WTC11 (cell line): Measurements from ENCODE around the gene ZNF609. TPM values are rescaled to one million over a fixed set of nuclear protein-coding genes. Genes with fewer than 3 reads are reported as not detected.
"Not testable (repeated sequence)": the region's sequence is repeated elsewhere in the genome, so short reads cannot be mapped to it uniquely, and the experiment has no call there.

Experiments
- ATAC-seq: fragments of 200-7000 bp; cut with Tn5 transposase; 2 replicates; pipeline ENCODE4 v1.10.0; 2021; ENCODE audit warnings: mild to moderate bottlenecking, moderate library complexity
- CTCF ChIA-PET: fragments of 300-600 bp; sonication (Branson Sonifier 250); formaldehyde crosslinking; loops from one replicate; lab custom pipeline; 2021; ENCODE audit warnings: antibody characterized with exemption; lab: Charles Lee
- POLR2A ChIA-PET: fragments of 350-600 bp; sonication (Branson Sonifier 250); formaldehyde crosslinking; loops from one replicate; lab custom pipeline; 2021; ENCODE audit warnings: antibody characterized with exemption; lab: Charles Lee
- DNase-seq: peaks from one replicate; pipeline ENCODE4 v3.0.0; 2021; ENCODE audit warnings: low spot score
- H3K27ac Mint-ChIP-seq: 2 replicates; pipeline ENCODE4 v1.8.0; 2021; ENCODE audit warnings: mixed read lengths
- H3K27me3 Mint-ChIP-seq: 2 replicates; pipeline ENCODE4 v1.8.0; 2021; ENCODE audit warnings: low read depth, mild to moderate bottlenecking, moderate library complexity, mixed read lengths
- H3K36me3 Mint-ChIP-seq: 2 replicates; pipeline ENCODE4 v1.8.0; 2021; ENCODE audit warnings: mixed read lengths
- H3K4me1 Mint-ChIP-seq: 2 replicates; pipeline ENCODE4 v1.8.0; 2022; ENCODE audit warnings: mixed read lengths
- H3K4me3 Mint-ChIP-seq: 2 replicates; pipeline ENCODE4 v1.8.0; 2021; ENCODE audit warnings: mild to moderate bottlenecking, moderate library complexity, mixed read lengths
- H3K9me3 Mint-ChIP-seq: 2 replicates; pipeline ENCODE4 v1.8.0; 2021; ENCODE audit warnings: mixed read lengths
- E2F4 ChIP-seq: sonication (generic); formaldehyde crosslinking; IDR thresholded peaks from 2 replicates; pipeline ENCODE4 v1.8.1; 2022; ENCODE audit warnings: low read depth, mild to moderate bottlenecking, moderate library complexity, missing genetic modification reagents, borderline replicate concordance
- FOXP4 ChIP-seq: sonication (generic); formaldehyde crosslinking; IDR thresholded peaks from 2 replicates; pipeline ENCODE4 v1.8.0; 2022; ENCODE audit warnings: mild to moderate bottlenecking, missing genetic modification reagents
- GTF2I ChIP-seq: fragments of 250-450 bp; sonication (Bioruptor Pico); conservative IDR thresholded peaks from 2 replicates; pipeline ENCODE4 v1.4.0; 2021; ENCODE audit warnings: mild to moderate bottlenecking
- MLX ChIP-seq: sonication (generic); formaldehyde crosslinking; IDR thresholded peaks from 2 replicates; pipeline ENCODE4 v1.8.1; 2023; ENCODE audit warnings: mild to moderate bottlenecking, missing genetic modification reagents, moderate library complexity
- NR2C2 ChIP-seq: sonication (generic); formaldehyde crosslinking; IDR thresholded peaks from 2 replicates; pipeline ENCODE4 v1.8.0; 2022; ENCODE audit warnings: mild to moderate bottlenecking, missing genetic modification reagents
- NR3C1 ChIP-seq: sonication (generic); formaldehyde crosslinking; conservative IDR thresholded peaks from 2 replicates; pipeline ENCODE4 v1.8.1; 2023; ENCODE audit warnings: low read depth, mild to moderate bottlenecking, missing genetic modification reagents
- RORB ChIP-seq: fragments of 250-450 bp; sonication (Bioruptor Pico); IDR thresholded peaks from 2 replicates; pipeline ENCODE4 v1.9.0; 2021; ENCODE audit warnings: mild to moderate bottlenecking
- SP1 ChIP-seq: sonication (generic); formaldehyde crosslinking; conservative IDR thresholded peaks from 2 replicates; pipeline ENCODE4 v1.8.1; 2022; ENCODE audit warnings: missing genetic modification reagents
- STAT6 ChIP-seq: sonication (generic); formaldehyde crosslinking; conservative IDR thresholded peaks from 2 replicates; pipeline ENCODE4 v1.8.1; 2023; ENCODE audit warnings: mild to moderate bottlenecking, low read depth, missing genetic modification reagents, moderate library complexity
- TCF7 ChIP-seq: sonication (generic); formaldehyde crosslinking; IDR thresholded peaks from 2 replicates; pipeline ENCODE4 v1.8.0; 2022; ENCODE audit warnings: mild to moderate bottlenecking, low read depth, missing genetic modification reagents, moderate library complexity
- TEAD1 ChIP-seq: sonication (generic); formaldehyde crosslinking; IDR thresholded peaks from 2 replicates; pipeline ENCODE4 v1.8.0; 2022; ENCODE audit warnings: mild to moderate bottlenecking, missing genetic modification reagents
- ZBTB43 ChIP-seq: sonication (generic); formaldehyde crosslinking; IDR thresholded peaks from 2 replicates; pipeline ENCODE4 v1.8.1; 2023; ENCODE audit warnings: mild to moderate bottlenecking, missing genetic modification reagents
- ZNF219 ChIP-seq: sonication (generic); formaldehyde crosslinking; IDR thresholded peaks from 2 replicates; pipeline ENCODE4 v1.8.0; 2023; ENCODE audit warnings: missing genetic modification reagents, mild to moderate bottlenecking, borderline replicate concordance
- ZNF416 ChIP-seq: fragments of 250-450 bp; sonication (Bioruptor Pico); IDR thresholded peaks from 2 replicates; pipeline ENCODE4 v1.9.0; 2021; ENCODE audit warnings: mild to moderate bottlenecking, inconsistent platforms
- ZNF423 ChIP-seq: fragments of 250-450 bp; sonication (Bioruptor Pico); IDR thresholded peaks from 2 replicates; pipeline ENCODE4 v2.1.2; 2022; ENCODE audit warnings: mild to moderate bottlenecking, moderate library complexity
- total RNA-seq: library from RNA; stranded (reverse); gene quantifications from 3 replicates; pipeline ENCODE4 v1.2.3, GENCODE V29; 2021

The ZNF609 gene
- total RNA-seq, 1 experiment from 2014 or later = 47.4 TPM

- ATAC-seq (no peak), DNase-seq (no peak)
- ChIA-PET POLR2A (no interaction called here), CTCF (no interaction called here)
- no peak overlapping the region for H3K4me3 Mint-ChIP-seq
- H3K27me3 Mint-ChIP-seq = no peaks in the 10 kb centered on the region
- H3K27ac Mint-ChIP-seq = peak overlapping the region; percentile 16
- peaks cover 3% of the 10 kb centered on the region for H3K36me3 Mint-ChIP-seq
- H3K9me3 Mint-ChIP-seq = no peaks in the 10 kb centered on the region
- H3K4me1 Mint-ChIP-seq = peaks cover 7% of the 10 kb centered on the region
- no peak for TF ChIP-seq NR2C2 (CRISPR knock-in tag)
- no peak for TF ChIP-seq NR3C1 (CRISPR knock-in tag)
- no peak for TF ChIP-seq SP1 (CRISPR knock-in tag)
- no peak for TF ChIP-seq ZNF219 (CRISPR knock-in tag)
- TF ChIP-seq TEAD1 = no peak
- no peak for TF ChIP-seq E2F4
- TF ChIP-seq TCF7 (CRISPR knock-in tag) = no peak
- no peak for TF ChIP-seq ZNF423 (CRISPR knock-in tag)
- no peak for TF ChIP-seq ZBTB43 (CRISPR knock-in tag)
- TF ChIP-seq GTF2I (CRISPR knock-in tag) = no peak
- TF ChIP-seq ZNF416 (CRISPR knock-in tag) = no peak
- TF ChIP-seq STAT6 = no peak
- TF ChIP-seq FOXP4 = no peak
- no peak for TF ChIP-seq RORB (CRISPR knock-in tag)
- no peak for TF ChIP-seq MLX (CRISPR knock-in tag)
Observed at GRCh38 chr15:64493641-64494040, 33.3 kb downstream of the ZNF609 start.

GRCh38 chr15:64495968-64496367 lies 35.6 kb downstream of the ZNF609 start:
- H3K9me3 Mint-ChIP-seq, H3K4me1 Mint-ChIP-seq, ATAC-seq, POLR2A ChIA-PET, H3K27me3 Mint-ChIP-seq, H3K4me3 Mint-ChIP-seq, CTCF ChIA-PET, DNase-seq: not testable (repeated sequence)
- H3K36me3 Mint-ChIP-seq = peaks cover 22% of the 10 kb centered on the region
- peak overlapping the region; percentile 50; the same call in 1 of the 2 replicates for H3K27ac Mint-ChIP-seq
